ENCODE measurements around the gene DISC1. TPM values are rescaled to one million over a fixed set of nuclear protein-coding genes. Genes with fewer than 3 reads are reported as not detected.

DISC1 gene
- total and polyA plus RNA-seq, 2 donors (not counting 3 experiments of a cell fraction or from before 2014, with no cell fraction given), result 3.3 to 14.7 TPM

DNA sequence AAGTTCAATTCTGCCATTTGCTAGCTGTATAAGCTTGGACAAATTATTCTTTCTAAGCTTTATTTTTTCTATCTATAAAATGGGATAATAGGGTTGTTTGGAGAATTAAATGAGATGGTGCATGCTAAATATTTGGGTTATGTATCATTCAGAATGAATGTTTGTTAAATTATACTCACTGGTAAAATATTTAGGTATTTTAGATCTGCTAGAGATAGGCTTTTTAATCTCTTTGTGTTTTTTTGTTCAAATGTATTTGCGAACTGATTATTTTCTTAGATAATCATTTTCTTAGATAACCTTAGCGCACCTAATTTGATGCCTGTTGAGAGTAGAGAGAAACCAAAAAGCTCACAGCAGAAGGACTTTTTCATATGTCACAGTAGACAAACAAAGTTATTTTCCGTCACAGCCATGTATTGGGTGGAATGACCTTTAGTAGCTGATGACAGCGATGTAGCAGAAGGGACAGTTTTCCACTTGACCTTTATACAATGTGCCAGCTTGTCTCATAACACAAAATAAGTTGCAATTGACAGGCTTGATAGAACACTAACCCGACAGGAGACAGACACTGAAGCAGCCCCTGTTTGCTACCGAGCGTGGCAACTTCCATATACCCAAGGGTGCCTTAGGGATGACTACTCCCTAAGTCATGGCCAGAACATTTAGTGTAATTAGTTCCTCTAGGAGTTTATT is 93.0 kb downstream of the DISC1 start:
- DNase-seq (ENCODE audit: low read depth, low spot score), result no peak
- Histone ChIP-seq H3K4me2 (ENCODE audit: insufficient read depth, low read length) (no peak overlapping the region), H3K9ac (replicated peaks; ENCODE audit: extremely low read depth, insufficient read depth, low read length) (no peak overlapping the region), H4K20me1 (replicated peaks; ENCODE audit: control insufficient read depth, extremely low read depth, insufficient read depth, low read length) (no peaks in the 10 kb centered on the region), H3K4me3 (replicated peaks in 1 of 3; ENCODE audit: insufficient read depth in 1 of 3, low read depth in 1 of 3, low read length in 3 of 3) (no peak overlapping the region), H3K9me3 (replicated peaks; ENCODE audit: control insufficient read depth, insufficient read depth, low read length) (no peaks in the 10 kb centered on the region), H3K27ac (ENCODE audit: insufficient read depth, low read depth, low read length) (no peak overlapping the region), H3K36me3 (ENCODE audit: control insufficient read depth in 2 of 2, extremely low read depth in 1 of 2, insufficient read depth in 2 of 2, low read length in 2 of 2) (no peaks in the 10 kb centered on the region), H3K79me2 (ENCODE audit: control insufficient read depth, insufficient read depth, low read length) (no peaks in the 10 kb centered on the region), H3K27me3 (ENCODE audit: control insufficient read depth in 2 of 2, insufficient read depth in 2 of 2, low read length in 2 of 2) (no peaks in the 10 kb centered on the region), H3K9me1 (replicated peaks; ENCODE audit: control insufficient read depth, extremely low read depth, insufficient read depth, low read length) (no peaks in the 10 kb centered on the region), H2AFZ (ENCODE audit: low read depth, low read length) (no peak overlapping the region), H3K4me1 (ENCODE audit: control insufficient read depth, extremely low read depth, insufficient read depth, low read length) (no peaks in the 10 kb centered on the region)
- intact Hi-C loops (cut with micrococcal nuclease), result loop anchor here (10.0 kb wide), 1 partner anchor 1515 kb away; no protein-coding TSS in a partner anchor
- no peak for FAIRE-seq
- dilution Hi-C loops (cut with MboI; ENCODE audit: extremely low pct_ligation_motif_present, low sequenced_read_pairs), result no loop called here
- CTCF ChIA-PET, result interaction anchor here (1.1 to 2.3 kb wide), 2 partner anchors 9 to 37 kb away, joined by 5 to 8 read pairs; no protein-coding TSS in a partner anchor
- TF ChIP-seq EZH2 (IDR thresholded peaks at IDR 0.05; ENCODE audit: borderline replicate concordance, low read depth, low read length, severe bottlenecking), result no peak
- no peak for TF ChIP-seq POLR2AphosphoS5 (IDR thresholded peaks at IDR 0.05; ENCODE audit: insufficient read depth, low read depth, low read length)
- TF ChIP-seq, protein P1, sequence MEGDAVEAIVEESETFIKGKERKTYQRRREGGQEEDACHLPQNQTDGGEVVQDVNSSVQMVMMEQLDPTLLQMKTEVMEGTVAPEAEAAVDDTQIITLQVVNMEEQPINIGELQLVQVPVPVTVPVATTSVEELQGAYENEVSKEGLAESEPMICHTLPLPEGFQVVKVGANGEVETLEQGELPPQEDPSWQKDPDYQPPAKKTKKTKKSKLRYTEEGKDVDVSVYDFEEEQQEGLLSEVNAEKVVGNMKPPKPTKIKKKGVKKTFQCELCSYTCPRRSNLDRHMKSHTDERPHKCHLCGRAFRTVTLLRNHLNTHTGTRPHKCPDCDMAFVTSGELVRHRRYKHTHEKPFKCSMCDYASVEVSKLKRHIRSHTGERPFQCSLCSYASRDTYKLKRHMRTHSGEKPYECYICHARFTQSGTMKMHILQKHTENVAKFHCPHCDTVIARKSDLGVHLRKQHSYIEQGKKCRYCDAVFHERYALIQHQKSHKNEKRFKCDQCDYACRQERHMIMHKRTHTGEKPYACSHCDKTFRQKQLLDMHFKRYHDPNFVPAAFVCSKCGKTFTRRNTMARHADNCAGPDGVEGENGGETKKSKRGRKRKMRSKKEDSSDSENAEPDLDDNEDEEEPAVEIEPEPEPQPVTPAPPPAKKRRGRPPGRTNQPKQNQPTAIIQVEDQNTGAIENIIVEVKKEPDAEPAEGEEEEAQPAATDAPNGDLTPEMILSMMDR (IDR thresholded peaks at IDR 0.05; ENCODE audit: extremely low read depth in 1 of 2, insufficient read depth in 1 of 2, low read depth in 1 of 2, low read length in 2 of 2), result no peak
- no peak for TF ChIP-seq POLR2A (IDR thresholded peaks at IDR 0.05; ENCODE audit: low read depth, low read length)
- no peak for TF ChIP-seq MYC (IDR thresholded peaks at IDR 0.05; ENCODE audit: low read depth, low read length)
- no peak for TF ChIP-seq FOS (IDR thresholded peaks at IDR 0.05; ENCODE audit: borderline replicate concordance, insufficient read depth, low read length)
- TF ChIP-seq GATA2 (IDR thresholded peaks at IDR 0.05; ENCODE audit: insufficient read depth, insufficient read length, low read depth, low read length), result no peak
- TF ChIP-seq, protein P2, sequence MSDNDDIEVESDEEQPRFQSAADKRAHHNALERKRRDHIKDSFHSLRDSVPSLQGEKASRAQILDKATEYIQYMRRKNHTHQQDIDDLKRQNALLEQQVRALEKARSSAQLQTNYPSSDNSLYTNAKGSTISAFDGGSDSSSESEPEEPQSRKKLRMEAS (IDR thresholded peaks at IDR 0.05; ENCODE audit: insufficient read depth, insufficient read length), result no peak
- no peak for TF ChIP-seq JUN (IDR thresholded peaks at IDR 0.05; ENCODE audit: borderline replicate concordance, insufficient read depth, insufficient read length, low read depth)
- POLR2A ChIA-PET, result no interaction called here
- no TSS peak for BruUV-seq (replicated peaks)
